Measurements from ENCODE around the gene KLRG1. TPM values are rescaled to one million over a fixed set of nuclear protein-coding genes. Genes with fewer than 3 reads are reported as not detected.

The KLRG1 gene
- total and polyA plus RNA-seq, 9 of the 15 experiments (the other 6 are each of a cell fraction or from before 2014, with no cell fraction given), result 1.4 to 7.2 (median 2.1) TPM

- TF ChIP-seq, protein P1, sequence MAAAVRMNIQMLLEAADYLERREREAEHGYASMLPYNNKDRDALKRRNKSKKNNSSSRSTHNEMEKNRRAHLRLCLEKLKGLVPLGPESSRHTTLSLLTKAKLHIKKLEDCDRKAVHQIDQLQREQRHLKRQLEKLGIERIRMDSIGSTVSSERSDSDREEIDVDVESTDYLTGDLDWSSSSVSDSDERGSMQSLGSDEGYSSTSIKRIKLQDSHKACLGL (CRISPR knock-in tag; IDR thresholded peaks at IDR 0.05; ENCODE audit: borderline replicate concordance, poor library complexity, severe bottlenecking), result no peak
- TF ChIP-seq POLR2AphosphoS2 (IDR thresholded peaks at IDR 0.05; ENCODE audit: low read length) (no peak), FOSL1 (tag; conservative IDR thresholded peaks at IDR 0.05) (peak; percentile 88), TAL1 (IDR thresholded peaks at IDR 0.05) (0 out of 2 replicates have a peak, but pooled peaks have one; percentile 11), ARID2 (IDR thresholded peaks at IDR 0.05) (no peak), MEIS2 (IDR thresholded peaks at IDR 0.05; ENCODE audit: partially characterized antibody) (peak; percentile 53), PBX2 (CRISPR knock-in tag; IDR thresholded peaks at IDR 0.05; ENCODE audit: low read depth) (no peak), PBX2 (tag; conservative IDR thresholded peaks at IDR 0.05; ENCODE audit: low read depth) (0 out of 2 replicates have a peak, but pooled peaks have one; percentile 17), ZC3H4 (CRISPR knock-in tag; IDR thresholded peaks at IDR 0.05; ENCODE audit: borderline replicate concordance) (no peak), SMARCA4 (IDR thresholded peaks at IDR 0.05) (peak; percentile 68; the same call in 1 of the 2 replicates), MLX (CRISPR knock-in tag; conservative IDR thresholded peaks at IDR 0.05) (no peak), ZBTB8A (IDR thresholded peaks at IDR 0.05; ENCODE audit: partially characterized antibody) (no peak), SMARCE1 (IDR thresholded peaks at IDR 0.05) (peak; percentile 39; the same call in 1 of the 2 replicates), AFF4 (CRISPR knock-in tag; IDR thresholded peaks at IDR 0.05) (no peak), FOS (IDR thresholded peaks at IDR 0.05; ENCODE audit: extremely low read depth, insufficient read length) (peak; percentile 10)
- TF ChIP-seq, protein P2, sequence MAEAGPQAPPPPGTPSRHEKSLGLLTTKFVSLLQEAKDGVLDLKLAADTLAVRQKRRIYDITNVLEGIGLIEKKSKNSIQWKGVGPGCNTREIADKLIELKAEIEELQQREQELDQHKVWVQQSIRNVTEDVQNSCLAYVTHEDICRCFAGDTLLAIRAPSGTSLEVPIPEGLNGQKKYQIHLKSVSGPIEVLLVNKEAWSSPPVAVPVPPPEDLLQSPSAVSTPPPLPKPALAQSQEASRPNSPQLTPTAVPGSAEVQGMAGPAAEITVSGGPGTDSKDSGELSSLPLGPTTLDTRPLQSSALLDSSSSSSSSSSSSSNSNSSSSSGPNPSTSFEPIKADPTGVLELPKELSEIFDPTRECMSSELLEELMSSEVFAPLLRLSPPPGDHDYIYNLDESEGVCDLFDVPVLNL (CRISPR knock-in tag; IDR thresholded peaks at IDR 0.05; ENCODE audit: low read depth), result no peak
- TF ChIP-seq, protein P3, sequence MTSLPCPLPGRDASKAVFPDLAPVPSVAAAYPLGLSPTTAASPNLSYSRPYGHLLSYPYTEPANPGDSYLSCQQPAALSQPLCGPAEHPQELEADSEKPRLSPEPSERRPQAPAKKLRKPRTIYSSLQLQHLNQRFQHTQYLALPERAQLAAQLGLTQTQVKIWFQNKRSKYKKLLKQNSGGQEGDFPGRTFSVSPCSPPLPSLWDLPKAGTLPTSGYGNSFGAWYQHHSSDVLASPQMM (CRISPR knock-in tag; IDR thresholded peaks at IDR 0.05), result no peak
These were observed 7.5 kb downstream of the KLRG1 start (continued) for GRCh38 chr12:8996682-8997405.

All from K562 (cell line).